A549 (cell line): ENCODE data around the gene MGST2. TPM values are rescaled to one million over a fixed set of nuclear protein-coding genes. Genes with fewer than 3 reads are reported as not detected.
"Not testable (repeated sequence)": the region's sequence is repeated elsewhere in the genome, so short reads cannot be mapped to it uniquely, and the experiment has no call there.

Source experiments
- ATAC-seq, 2 experiments: fragments of 200-7000 bp in 1 of 2; fragments of >200 bp in 1 of 2; cut with Nextera tagmentation in 1 of 2; cut with Tn5 transposase in 1 of 2; 3 replicates each; pipeline versions ENCODE4 v1.8.0 to v1.9.1; 2018 to 2020; ENCODE audit warnings: mild to moderate bottlenecking in 1 of 2, moderate library complexity in 1 of 2
- CTCF ChIA-PET: fragments of 300-600 bp; sonication (Branson Sonifier 250); formaldehyde crosslinking; extraction: SDS; loops from one replicate; lab custom pipeline; 2021; ENCODE audit warnings: antibody characterized with exemption, inconsistent platforms; lab: Yijun Ruan, JAX
- POLR2A ChIA-PET: fragments of 350-600 bp; formaldehyde crosslinking; extraction: SDS; loops from one replicate; lab custom pipeline; 2021; ENCODE audit warnings: antibody characterized with exemption, inconsistent platforms; lab: Yijun Ruan, JAX
- DNase-seq, 2 experiments: peaks; one replicate each; pipeline versions ENCODE4 v3.0.0 to v3.0.0-alpha.2; 2011 to 2016; ENCODE audit warnings: low read depth in 1 of 2, low spot score in 1 of 2
- FAIRE-seq: peaks from 2 replicates; lab custom pipeline; 2011; peaks lifted over from hg19 to GRCh38; lab: Jason Lieb, UNC
- H3K27ac ChIP-seq, 2 experiments: fragments of >200 bp; sonication (Bioruptor Twin); formaldehyde crosslinking; 3 replicates each; pipeline ENCODE4 v1.5.1; 2016 to 2017
- H3K4me1 ChIP-seq: fragments of >200 bp; sonication (Bioruptor Twin); formaldehyde crosslinking; 3 replicates; pipeline ENCODE4 v1.6.1; 2016
- H3K4me2 ChIP-seq: fragments of >200 bp; sonication (Bioruptor Twin); formaldehyde crosslinking; 3 replicates; pipeline ENCODE4 v1.6.1; 2016
- H3K4me3 ChIP-seq: fragments of >200 bp; sonication (Bioruptor Twin); formaldehyde crosslinking; 3 replicates; pipeline ENCODE4 v1.5.1; 2016
- H3K9me3 ChIP-seq: fragments of >200 bp; sonication (Bioruptor Twin); formaldehyde crosslinking; 3 replicates; pipeline ENCODE4 v1.6.1; 2016
- ATOH8 ChIP-seq: fragments of 250-450 bp; sonication (Bioruptor Pico); IDR thresholded peaks from 2 replicates; pipeline ENCODE4 v1.5.0; 2020; ENCODE audit warnings: low read depth, mild to moderate bottlenecking, moderate library complexity
- BHLHE40 ChIP-seq: IDR thresholded peaks from 2 replicates; pipeline ENCODE4 v1.6.1; 2012; ENCODE audit warnings: low read depth, low read length, inconsistent platforms
- CHD2 ChIP-seq: fragments of 150-350 bp; IDR thresholded peaks from 2 replicates; pipeline ENCODE4 v1.6.1; 2014; ENCODE audit warnings: low read length; ENCODE audit not compliant: partially characterized antibody
- EHF ChIP-seq: fragments of 250-450 bp; sonication (Bioruptor Pico); IDR thresholded peaks from 2 replicates; pipeline ENCODE4 v1.5.0; 2020; ENCODE audit warnings: mild to moderate bottlenecking
- HDAC2 ChIP-seq: fragments of 200-600 bp; sonication (generic); IDR thresholded peaks from 2 replicates; pipeline ENCODE4 v1.6.1; 2016
- HOXB13 ChIP-seq: fragments of 250-450 bp; sonication (Bioruptor Pico); IDR thresholded peaks from 2 replicates; pipeline ENCODE4 v1.5.0; 2020; ENCODE audit warnings: low read depth, mild to moderate bottlenecking, moderate library complexity
- MAFK ChIP-seq: fragments of 450-650 bp; IDR thresholded peaks from 2 replicates; pipeline ENCODE4 v1.6.1; 2014; ENCODE audit not compliant: partially characterized antibody
- MAZ ChIP-seq: fragments of 150-350 bp; IDR thresholded peaks from 2 replicates; pipeline ENCODE4 v1.6.1; 2014; ENCODE audit warnings: antibody characterized with exemption, low read depth, low read length, borderline replicate concordance
- MYC ChIP-seq: IDR thresholded peaks from 2 replicates; pipeline ENCODE4 v1.6.1; 2012; ENCODE audit warnings: mild to moderate bottlenecking, inconsistent platforms, low read length, improper control_type of control experiment, borderline replicate concordance
- PBX3 ChIP-seq: IDR thresholded peaks from 2 replicates; pipeline ENCODE4 v1.6.1; 2012
- PHF8 ChIP-seq: fragments of 200-600 bp; sonication (generic); IDR thresholded peaks from 2 replicates; pipeline ENCODE4 v1.6.1; 2016; ENCODE audit warnings: low read depth, mild to moderate bottlenecking, antibody characterized with exemption, moderate library complexity, borderline replicate concordance
- POLR2A ChIP-seq: IDR thresholded peaks from 2 replicates; pipeline ENCODE4 v1.6.1; 2012; ENCODE audit warnings: mild to moderate bottlenecking, low read length
- RNF2 ChIP-seq: fragments of 200-600 bp; sonication (generic); IDR thresholded peaks from 2 replicates; pipeline ENCODE4 v1.6.1; 2016; ENCODE audit warnings: low read depth, mild to moderate bottlenecking, antibody characterized with exemption, moderate library complexity, borderline replicate concordance
- USF2 ChIP-seq: fragments of 450-650 bp; IDR thresholded peaks from 2 replicates; pipeline ENCODE4 v1.6.1; 2014; ENCODE audit warnings: antibody characterized with exemption
- ZC3H11A ChIP-seq: fragments of 450-650 bp; IDR thresholded peaks from 2 replicates; pipeline ENCODE4 v1.6.1; 2014; ENCODE audit warnings: antibody characterized with exemption, mild to moderate bottlenecking
- ZFP36 ChIP-seq: fragments of 450-650 bp; IDR thresholded peaks from 2 replicates; pipeline ENCODE4 v1.6.1; 2014; ENCODE audit warnings: borderline replicate concordance; ENCODE audit not compliant: partially characterized antibody
- ZNF302 ChIP-seq: fragments of 250-450 bp; sonication (Bioruptor Pico); IDR thresholded peaks from 2 replicates; pipeline ENCODE4 v1.9.0; 2021; ENCODE audit warnings: inconsistent platforms, mild to moderate bottlenecking, moderate library complexity
- ZSCAN20 ChIP-seq: fragments of 250-450 bp; sonication (Bioruptor Pico); IDR thresholded peaks from 2 replicates; pipeline ENCODE4 v1.8.0; 2022; ENCODE audit warnings: mild to moderate bottlenecking, moderate library complexity
- WGBS: methylation state at CpG from one replicate; pipeline ENCODE4 v1.1.6; 2017; ENCODE audit errors: missing lambda C conversion rate; 5-methylcytosine and 5-hydroxymethylcytosine counted together
- polyA plus RNA-seq, 4 experiments: library from polyadenylated mRNA; depleted of rRNA in 3 of 4; stranded (reverse); fragments of >200 nt; fragmentation: RNase III in 1 of 4; extraction: RNeasy Plus Mini Kit Qiagen cat#74134 plus additional on column Dnase treatment in 1 of 4; gene quantifications; 2 replicates in 3 of 4; 3 replicates in 1 of 4; pipeline ENCODE4 v1.2.3, GENCODE V29; 2011 to 2017
- TF ChIP-seq, protein P1 (sequence below): fragments of 200-600 bp; sonication (generic); IDR thresholded peaks from 2 replicates; pipeline ENCODE4 v1.6.1; 2016; ENCODE audit warnings: antibody characterized with exemption, mild to moderate bottlenecking, moderate library complexity
- TF ChIP-seq, protein P2 (sequence below): fragments of 250-450 bp; sonication (Bioruptor Pico); IDR thresholded peaks from 2 replicates; pipeline ENCODE4 v1.5.0; 2021; ENCODE audit warnings: mild to moderate bottlenecking, moderate library complexity, borderline replicate concordance
- TF ChIP-seq, protein P3 (sequence below): fragments of >200 bp; sonication (Bioruptor Twin); formaldehyde crosslinking; IDR thresholded peaks from 2 replicates; pipeline ENCODE4 v1.6.1; 2016

The MGST2 gene
- polyA plus RNA-seq, 2 of the 4 experiments (the other 2 are of a cell fraction) = 44.0 to 62.1 TPM

- no peak overlapping the region for H3K4me2 ChIP-seq
- ChIA-PET POLR2A (no interaction called here), CTCF (no interaction called here)
- no peak overlapping the region for H3K27ac ChIP-seq
- TF ChIP-seq HDAC2 = no peak
- TF ChIP-seq ZC3H11A = no peak
- no peak for TF ChIP-seq ZFP36
- no peak for TF ChIP-seq CHD2
- TF ChIP-seq EHF (CRISPR knock-in tag) = no peak
- no peak for TF ChIP-seq MAFK
- no peak for TF ChIP-seq MYC
- TF ChIP-seq, protein P1, sequence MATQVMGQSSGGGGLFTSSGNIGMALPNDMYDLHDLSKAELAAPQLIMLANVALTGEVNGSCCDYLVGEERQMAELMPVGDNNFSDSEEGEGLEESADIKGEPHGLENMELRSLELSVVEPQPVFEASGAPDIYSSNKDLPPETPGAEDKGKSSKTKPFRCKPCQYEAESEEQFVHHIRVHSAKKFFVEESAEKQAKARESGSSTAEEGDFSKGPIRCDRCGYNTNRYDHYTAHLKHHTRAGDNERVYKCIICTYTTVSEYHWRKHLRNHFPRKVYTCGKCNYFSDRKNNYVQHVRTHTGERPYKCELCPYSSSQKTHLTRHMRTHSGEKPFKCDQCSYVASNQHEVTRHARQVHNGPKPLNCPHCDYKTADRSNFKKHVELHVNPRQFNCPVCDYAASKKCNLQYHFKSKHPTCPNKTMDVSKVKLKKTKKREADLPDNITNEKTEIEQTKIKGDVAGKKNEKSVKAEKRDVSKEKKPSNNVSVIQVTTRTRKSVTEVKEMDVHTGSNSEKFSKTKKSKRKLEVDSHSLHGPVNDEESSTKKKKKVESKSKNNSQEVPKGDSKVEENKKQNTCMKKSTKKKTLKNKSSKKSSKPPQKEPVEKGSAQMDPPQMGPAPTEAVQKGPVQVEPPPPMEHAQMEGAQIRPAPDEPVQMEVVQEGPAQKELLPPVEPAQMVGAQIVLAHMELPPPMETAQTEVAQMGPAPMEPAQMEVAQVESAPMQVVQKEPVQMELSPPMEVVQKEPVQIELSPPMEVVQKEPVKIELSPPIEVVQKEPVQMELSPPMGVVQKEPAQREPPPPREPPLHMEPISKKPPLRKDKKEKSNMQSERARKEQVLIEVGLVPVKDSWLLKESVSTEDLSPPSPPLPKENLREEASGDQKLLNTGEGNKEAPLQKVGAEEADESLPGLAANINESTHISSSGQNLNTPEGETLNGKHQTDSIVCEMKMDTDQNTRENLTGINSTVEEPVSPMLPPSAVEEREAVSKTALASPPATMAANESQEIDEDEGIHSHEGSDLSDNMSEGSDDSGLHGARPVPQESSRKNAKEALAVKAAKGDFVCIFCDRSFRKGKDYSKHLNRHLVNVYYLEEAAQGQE = no peak
- H3K4me1 ChIP-seq = no peaks in the 10 kb centered on the region
- H3K9me3 ChIP-seq = peaks cover 3% of the 10 kb centered on the region; the same call in 1 of the 3 replicates
- no peak for ATAC-seq
- WGBS = 94% methylated on average over 3 of the region's 3 CpGs
- no peak for DNase-seq
- FAIRE-seq = no peak
- no peak overlapping the region for H3K4me3 ChIP-seq
Observed at GRCh38 chr4:139694522-139695107, 29.0 kb downstream of the MGST2 start.

- no peak for ATAC-seq
- ChIA-PET POLR2A (no interaction called here), CTCF (no interaction called here)
- Histone ChIP-seq H3K4me1 (no peaks in the 10 kb centered on the region), H3K4me2 (no peak overlapping the region), H3K9me3 (peaks cover 3% of the 10 kb centered on the region; the same call in 1 of the 3 replicates), H3K27ac (no peak overlapping the region), H3K4me3 (no peak overlapping the region)
- no peak for DNase-seq
- FAIRE-seq = no peak
- WGBS = 95% methylated on average over 5 of the region's 5 CpGs
- no peak for TF ChIP-seq HOXB13 (CRISPR knock-in tag)
- TF ChIP-seq, protein P2, sequence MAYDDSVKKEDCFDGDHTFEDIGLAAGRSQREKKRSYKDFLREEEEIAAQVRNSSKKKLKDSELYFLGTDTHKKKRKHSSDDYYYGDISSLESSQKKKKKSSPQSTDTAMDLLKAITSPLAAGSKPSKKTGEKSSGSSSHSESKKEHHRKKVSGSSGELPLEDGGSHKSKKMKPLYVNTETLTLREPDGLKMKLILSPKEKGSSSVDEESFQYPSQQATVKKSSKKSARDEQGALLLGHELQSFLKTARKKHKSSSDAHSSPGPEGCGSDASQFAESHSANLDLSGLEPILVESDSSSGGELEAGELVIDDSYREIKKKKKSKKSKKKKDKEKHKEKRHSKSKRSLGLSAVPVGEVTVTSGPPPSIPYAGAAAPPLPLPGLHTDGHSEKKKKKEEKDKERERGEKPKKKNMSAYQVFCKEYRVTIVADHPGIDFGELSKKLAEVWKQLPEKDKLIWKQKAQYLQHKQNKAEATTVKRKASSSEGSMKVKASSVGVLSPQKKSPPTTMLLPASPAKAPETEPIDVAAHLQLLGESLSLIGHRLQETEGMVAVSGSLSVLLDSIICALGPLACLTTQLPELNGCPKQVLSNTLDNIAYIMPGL = no peak
- TF ChIP-seq MAZ = no peak
- TF ChIP-seq CHD2 = no peak
- TF ChIP-seq ZNF302 (CRISPR knock-in tag) = no peak
- no peak for TF ChIP-seq USF2
- TF ChIP-seq PHF8 = no peak
- TF ChIP-seq RNF2 = no peak
- TF ChIP-seq ZFP36 = no peak
- no peak for TF ChIP-seq ZSCAN20 (CRISPR knock-in tag)
- no peak for TF ChIP-seq HDAC2
- TF ChIP-seq, protein P3, sequence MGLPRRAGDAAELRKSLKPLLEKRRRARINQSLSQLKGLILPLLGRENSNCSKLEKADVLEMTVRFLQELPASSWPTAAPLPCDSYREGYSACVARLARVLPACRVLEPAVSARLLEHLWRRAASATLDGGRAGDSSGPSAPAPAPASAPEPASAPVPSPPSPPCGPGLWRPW = no peak
- TF ChIP-seq ATOH8 (CRISPR knock-in tag) = no peak
- no peak for TF ChIP-seq EHF (CRISPR knock-in tag)
- no peak for TF ChIP-seq POLR2A
- TF ChIP-seq PBX3 = no peak
- TF ChIP-seq BHLHE40 = no peak
Observed at GRCh38 chr4:139696491-139696890, 30.9 kb downstream of the MGST2 start.

DNA sequence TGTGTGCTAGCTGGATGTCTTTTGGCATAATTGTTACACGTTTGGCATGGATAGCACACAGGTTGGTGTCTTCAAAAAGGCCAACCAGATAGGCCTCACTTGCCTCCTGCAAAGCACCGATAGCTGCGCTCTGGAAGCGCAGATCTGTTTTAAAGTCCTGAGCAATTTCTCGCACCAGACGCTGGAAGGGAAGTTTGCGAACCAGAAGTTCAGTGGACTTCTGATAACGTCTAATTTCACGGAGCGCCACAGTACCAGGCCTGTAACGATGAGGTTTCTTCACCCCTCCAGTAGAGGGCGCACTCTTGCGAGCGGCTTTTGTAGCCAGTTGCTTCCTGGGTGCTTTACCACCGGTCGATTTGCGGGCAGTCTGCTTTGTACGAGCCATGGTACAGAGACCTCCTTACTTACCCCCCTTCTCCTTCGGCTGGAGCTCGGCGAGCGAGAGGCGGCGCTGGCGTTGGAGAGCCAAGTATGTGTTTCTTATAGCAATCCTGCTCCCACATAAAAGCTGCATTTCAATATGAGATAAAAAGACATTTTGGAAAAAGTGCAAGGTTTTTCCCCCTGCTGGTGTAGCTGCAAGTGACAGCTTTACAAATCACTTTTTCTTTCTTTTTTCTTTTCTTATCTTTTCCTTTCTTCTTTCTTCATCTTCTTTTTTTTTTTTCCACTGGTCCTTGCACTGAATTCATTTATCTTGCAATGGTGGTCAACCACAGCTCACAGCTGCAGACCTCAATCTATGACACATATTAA, 32.7 kb downstream of the MGST2 start:
- DNase-seq, FAIRE-seq, H3K4me3 ChIP-seq, H3K4me1 ChIP-seq, H3K9me3 ChIP-seq, H3K27ac ChIP-seq, ATAC-seq, POLR2A ChIA-PET, H3K4me2 ChIP-seq: not testable (repeated sequence)
- 99% methylated on average over 14 of the region's 25 CpGs for WGBS
- CTCF ChIA-PET = interaction anchor here (0.7 kb wide), 1 partner anchor 8 kb away, joined by 3 read pairs; no protein-coding TSS in a partner anchor
